GM12878 (cell line): ENCODE results near the gene SUN5.

Experiments used
- CHD4 ChIP-seq: fragments of 200-600 bp; sonication (generic); IDR thresholded peaks from 2 replicates; pipeline ENCODE4 v1.6.1; 2016; ENCODE audit warnings: mild to moderate bottlenecking
- CREB1 ChIP-seq: IDR thresholded peaks from 2 replicates; pipeline ENCODE4 v1.6.1; 2012; ENCODE audit warnings: low read depth, mild to moderate bottlenecking, inconsistent platforms
- CTCF ChIP-seq, 3 experiments: IDR thresholded peaks in 2 of 3; conservative IDR thresholded peaks in 1 of 3; 2 replicates each; pipeline ENCODE4 v1.5.1; 2011; ENCODE audit warnings: low read depth in 3 of 3, low read length in 3 of 3, mild to moderate bottlenecking in 3 of 3, control low read depth in 2 of 3, moderate library complexity in 2 of 3, inconsistent platforms in 1 of 3, mixed read lengths in 1 of 3; ENCODE audit not compliant: control insufficient read depth in 2 of 3, insufficient read depth in 1 of 3; ENCODE audit errors: extremely low read depth in 1 of 3
- JUND ChIP-seq: IDR thresholded peaks from 2 replicates; pipeline ENCODE4 v1.6.1; 2012; ENCODE audit warnings: low read depth, mild to moderate bottlenecking, low read length, improper control_type of control experiment, moderate library complexity

- TF ChIP-seq JUND (no peak), CTCF (IDR thresholded peaks at IDR 0.05 in 2 of 3, conservative IDR thresholded peaks at IDR 0.05 in 1 of 3; ENCODE audit: control insufficient read depth in 2 of 3, extremely low read depth in 1 of 3, insufficient read depth in 1 of 3, low read depth in 3 of 3, low read length in 3 of 3) (no peak), CHD4 (no peak), CREB1 (no peak)
These were observed 28.3 kb upstream of the SUN5 start for GRCh38 chr20:33032555-33032954.
